ENCODE data around the gene PPP1R3D. TPM values are rescaled to one million over a fixed set of nuclear protein-coding genes. Genes with fewer than 3 reads are reported as not detected.

Gene PPP1R3D
- total and polyA plus RNA-seq, 12 donors = 4.0 to 14.3 (median 9.6) TPM

DNA sequence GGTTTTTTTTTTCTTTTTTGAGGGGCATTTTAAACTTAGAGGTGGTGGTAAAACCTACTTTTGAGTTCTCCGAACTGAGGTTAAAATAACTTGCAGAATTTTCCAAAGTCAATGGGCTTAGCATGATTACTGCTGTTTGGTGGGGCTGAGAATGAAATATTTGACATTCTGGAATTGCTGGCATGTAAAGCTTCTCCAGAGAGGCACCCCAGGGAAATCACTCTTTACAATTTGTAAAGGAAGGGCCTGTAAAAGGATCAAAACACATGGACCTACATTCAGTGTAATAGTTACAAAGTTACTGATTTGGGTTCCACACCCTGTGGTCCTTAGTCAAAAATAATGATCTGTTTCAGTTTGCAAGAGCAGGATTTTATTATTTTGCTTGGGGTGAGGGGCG is 5.6 kb upstream of the PPP1R3D start:
- ATAC-seq = no peak
- Histone ChIP-seq H3K4me1 (peaks cover 5 to 71% (median 51%) of the 10 kb centered on the region in 9 donors), H3K36me3 (peaks cover 0 to 65% (median 24%) of the 10 kb centered on the region in 9 donors), H3K9me3 (no peaks in the 10 kb centered on the region), H3K27me3 (no peaks in the 10 kb centered on the region), H3K27ac (peak overlapping the region in 1 of 10 donors; percentile 10), H3K4me3 (no peak overlapping the region)
- TF ChIP-seq, protein P1, sequence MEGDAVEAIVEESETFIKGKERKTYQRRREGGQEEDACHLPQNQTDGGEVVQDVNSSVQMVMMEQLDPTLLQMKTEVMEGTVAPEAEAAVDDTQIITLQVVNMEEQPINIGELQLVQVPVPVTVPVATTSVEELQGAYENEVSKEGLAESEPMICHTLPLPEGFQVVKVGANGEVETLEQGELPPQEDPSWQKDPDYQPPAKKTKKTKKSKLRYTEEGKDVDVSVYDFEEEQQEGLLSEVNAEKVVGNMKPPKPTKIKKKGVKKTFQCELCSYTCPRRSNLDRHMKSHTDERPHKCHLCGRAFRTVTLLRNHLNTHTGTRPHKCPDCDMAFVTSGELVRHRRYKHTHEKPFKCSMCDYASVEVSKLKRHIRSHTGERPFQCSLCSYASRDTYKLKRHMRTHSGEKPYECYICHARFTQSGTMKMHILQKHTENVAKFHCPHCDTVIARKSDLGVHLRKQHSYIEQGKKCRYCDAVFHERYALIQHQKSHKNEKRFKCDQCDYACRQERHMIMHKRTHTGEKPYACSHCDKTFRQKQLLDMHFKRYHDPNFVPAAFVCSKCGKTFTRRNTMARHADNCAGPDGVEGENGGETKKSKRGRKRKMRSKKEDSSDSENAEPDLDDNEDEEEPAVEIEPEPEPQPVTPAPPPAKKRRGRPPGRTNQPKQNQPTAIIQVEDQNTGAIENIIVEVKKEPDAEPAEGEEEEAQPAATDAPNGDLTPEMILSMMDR (IDR thresholded peaks at IDR 0.05) = no peak
- no peak for DNase-seq
- 58 to 75% methylated on average over 2 of the region's 2 CpGs for WGBS, 2 donors
- intact Hi-C loops (cut with DNase I) = loop anchor here in 4 of 10 donors (5.0 to 10.0 kb wide), 4 partner anchors 89 to 1297 kb away; no protein-coding TSS in a partner anchor

DNA sequence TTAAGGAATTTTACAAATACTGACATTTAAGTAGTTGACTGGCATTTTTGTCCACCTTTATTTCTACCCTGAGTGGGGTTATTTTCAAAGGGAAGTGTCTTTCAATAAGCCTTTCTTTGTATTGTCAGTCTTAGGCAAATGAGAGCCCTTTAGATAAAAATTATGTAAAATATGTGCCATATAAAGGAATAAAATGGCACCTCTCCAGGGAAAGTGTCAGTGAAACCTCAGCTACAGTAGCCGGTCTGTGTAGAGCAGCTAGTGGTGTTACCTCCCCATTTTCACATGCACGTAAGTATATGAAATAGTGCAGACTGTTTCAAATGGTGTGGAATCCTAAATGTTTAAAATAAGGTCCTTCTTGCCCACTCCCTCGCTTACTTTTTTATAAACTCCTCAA is 5.1 kb upstream of the PPP1R3D start:
- Histone ChIP-seq H3K4me1 (peaks cover 5 to 71% (median 51%) of the 10 kb centered on the region in 9 donors), H3K27ac (peak overlapping the region in 1 of 10 donors; percentile 10)
- 45 to 49% methylated on average over 3 of the region's 3 CpGs for WGBS, 2 donors

DNA sequence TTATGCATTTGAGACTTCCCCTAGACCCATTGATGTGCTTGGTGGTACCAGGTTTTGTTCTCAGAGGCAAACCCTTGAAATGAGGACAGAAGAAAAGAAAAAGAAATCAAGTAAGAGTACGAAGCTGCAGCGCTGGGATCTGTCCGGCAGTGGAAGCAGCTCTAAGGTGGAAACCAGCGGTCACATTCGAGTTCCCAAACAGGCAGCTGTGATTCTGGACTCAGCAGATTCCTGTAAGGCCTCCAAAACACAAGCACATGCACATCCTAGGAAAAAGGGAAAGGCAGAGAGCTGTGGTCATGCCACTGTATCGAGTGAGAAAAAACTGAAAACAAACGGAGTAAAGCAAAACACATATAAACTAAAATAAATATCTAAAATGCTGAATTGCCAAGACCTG is 4.6 kb upstream of the PPP1R3D start:
- ATAC-seq (no peak), DNase-seq (no peak)
- H3K4me3 ChIP-seq = no peak overlapping the region
- H3K9me3 ChIP-seq = no peaks in the 10 kb centered on the region
- peaks cover 5 to 71% (median 51%) of the 10 kb centered on the region in 9 donors for H3K4me1 ChIP-seq
- peaks cover 0 to 55% (median 24%) of the 10 kb centered on the region in 9 donors for H3K36me3 ChIP-seq
- TF ChIP-seq, protein P1 (IDR thresholded peaks at IDR 0.05) = no peak
- intact Hi-C loops (cut with DNase I) = loop anchor here in 5 of 10 donors (5.0 to 10.0 kb wide), 5 partner anchors 90 to 1298 kb away; no protein-coding TSS in a partner anchor
- H3K27me3 ChIP-seq = no peaks in the 10 kb centered on the region
- H3K27ac ChIP-seq = peak overlapping the region in 1 of 10 donors; percentile 10
- WGBS, 2 donors = 76 to 78% methylated on average over 7 of the region's 7 CpGs

More for the DNA sequence above, 5.1 kb upstream of the PPP1R3D start:
- intact Hi-C loops (cut with DNase I) = loop anchor here in 4 of 10 donors (5.0 to 10.0 kb wide), 4 partner anchors 90 to 1297 kb away; no protein-coding TSS in a partner anchor
- no peak overlapping the region for H3K4me3 ChIP-seq
- TF ChIP-seq, protein P1 (IDR thresholded peaks at IDR 0.05) = no peak
- ATAC-seq (no peak), DNase-seq (no peak)
- no peaks in the 10 kb centered on the region for H3K9me3 ChIP-seq
- no peaks in the 10 kb centered on the region for H3K27me3 ChIP-seq
- peaks cover 0 to 60% (median 24%) of the 10 kb centered on the region in 9 donors for H3K36me3 ChIP-seq

DNA sequence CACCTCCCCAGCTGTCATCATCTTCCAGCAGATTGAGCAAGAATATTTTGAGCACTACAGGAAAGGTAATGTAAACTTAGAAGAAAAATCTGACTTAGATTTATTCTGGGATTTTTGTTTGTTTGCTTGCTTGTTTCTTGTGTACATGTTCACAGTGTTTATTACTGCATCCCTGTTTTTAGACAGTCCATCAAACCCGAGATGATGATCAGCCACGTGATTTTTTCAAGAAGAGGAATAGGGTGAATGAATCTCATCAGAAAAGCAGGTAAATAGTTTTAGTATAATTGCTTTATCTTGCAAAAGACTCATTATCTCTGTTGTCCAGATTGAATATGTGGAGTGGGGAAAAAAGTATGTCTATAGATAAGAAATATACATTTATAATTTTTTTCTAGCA is 2.1 kb upstream of the PPP1R3D start:
- no peaks in the 10 kb centered on the region for H3K27me3 ChIP-seq
- H3K4me1 ChIP-seq = peaks cover 9 to 72% (median 59%) of the 10 kb centered on the region in 9 donors
- no peak for DNase-seq
- ATAC-seq = no peak
- intact Hi-C loops (cut with DNase I) = loop anchor here in 3 of 10 donors (5.0 to 10.0 kb wide), 2 partner anchors 93 to 105 kb away; no protein-coding TSS in a partner anchor
- peak overlapping the region in 1 of 10 donors; percentile 74 for H3K4me3 ChIP-seq
- WGBS, 2 donors = 75 to 82% methylated on average over 2 of the region's 2 CpGs
- peak overlapping the region in 3 of 10 donors; percentile 95 to 97 (median 96) for H3K27ac ChIP-seq
- H3K9me3 ChIP-seq = no peaks in the 10 kb centered on the region
- peaks cover 0 to 50% (median 24%) of the 10 kb centered on the region in 9 donors for H3K36me3 ChIP-seq
- TF ChIP-seq, protein P1 (IDR thresholded peaks at IDR 0.05) = no peak

All from heart right ventricle (tissue), 16 donors.